ENCODE results near the gene LONP1. TPM values are rescaled to one million over a fixed set of nuclear protein-coding genes. Genes with fewer than 3 reads are reported as not detected.

The LONP1 gene
- total RNA-seq, 2 donors from 2014 or later: 52.8 to 82.8 TPM

- peaks cover 81% of the 10 kb centered on the region for H3K36me3 ChIP-seq
- no peak for ATAC-seq (ENCODE audit: insufficient number of reproducible peaks, low FRiP score, low read depth)
- no peaks in the 10 kb centered on the region for H3K9me3 ChIP-seq
- TF ChIP-seq CTCF (IDR thresholded peaks at IDR 0.05): no peak
- H3K27me3 ChIP-seq (replicated peaks; ENCODE audit: insufficient read depth): no peaks in the 10 kb centered on the region
- DNase-seq (ENCODE audit: low spot score): no peak
- no peak overlapping the region for H3K4me3 ChIP-seq
- no peak overlapping the region for H3K27ac ChIP-seq
- no peaks in the 10 kb centered on the region for H3K4me1 ChIP-seq (ENCODE audit: control insufficient read depth in 1 of 2, low read depth in 2 of 2)
Observed at GRCh38 chr19:5661483-5661882, 58.5 kb downstream of the LONP1 start.

- no peak for TF ChIP-seq CTCF (IDR thresholded peaks at IDR 0.05)
- Histone ChIP-seq H3K9me3 (no peaks in the 10 kb centered on the region), H3K36me3 (peaks cover 81% of the 10 kb centered on the region), H3K27me3 (replicated peaks; ENCODE audit: insufficient read depth) (no peaks in the 10 kb centered on the region), H3K4me1 (ENCODE audit: control insufficient read depth in 1 of 2, low read depth in 2 of 2) (no peaks in the 10 kb centered on the region), H3K4me3 (no peak overlapping the region), H3K27ac (no peak overlapping the region)
- DNase-seq (ENCODE audit: low spot score) (no peak), ATAC-seq (ENCODE audit: insufficient number of reproducible peaks, low FRiP score, low read depth) (no peak)
Observed at GRCh38 chr19:5655412-5655811, 64.5 kb downstream of the LONP1 start.

- Histone ChIP-seq H3K36me3 (peaks cover 83% of the 10 kb centered on the region), H3K9me3 (no peaks in the 10 kb centered on the region), H3K4me3 (no peak overlapping the region), H3K27me3 (replicated peaks; ENCODE audit: insufficient read depth) (no peaks in the 10 kb centered on the region), H3K27ac (no peak overlapping the region), H3K4me1 (ENCODE audit: control insufficient read depth in 1 of 2, low read depth in 2 of 2) (no peaks in the 10 kb centered on the region)
- DNase-seq (ENCODE audit: low spot score) (no peak), ATAC-seq (ENCODE audit: insufficient number of reproducible peaks, low FRiP score, low read depth) (no peak)
- TF ChIP-seq CTCF (IDR thresholded peaks at IDR 0.05): no peak
Observed at GRCh38 chr19:5654931-5655330, 65.0 kb downstream of the LONP1 start.

- no peak for ATAC-seq (ENCODE audit: insufficient number of reproducible peaks, low FRiP score, low read depth)
- Histone ChIP-seq H3K27ac (no peak overlapping the region), H3K36me3 (peaks cover 72% of the 10 kb centered on the region), H3K27me3 (replicated peaks; ENCODE audit: insufficient read depth) (no peaks in the 10 kb centered on the region), H3K4me3 (no peak overlapping the region), H3K9me3 (no peaks in the 10 kb centered on the region), H3K4me1 (ENCODE audit: control insufficient read depth in 1 of 2, low read depth in 2 of 2) (no peaks in the 10 kb centered on the region)
- no peak for TF ChIP-seq CTCF (IDR thresholded peaks at IDR 0.05)
- no peak for DNase-seq (ENCODE audit: low spot score)
Observed at GRCh38 chr19:5652261-5652660, 67.7 kb downstream of the LONP1 start.

GRCh38 chr19:5651361-5651760 is 68.6 kb downstream of the LONP1 start:
- no peak for ATAC-seq (ENCODE audit: insufficient number of reproducible peaks, low FRiP score, low read depth)
- no peak for TF ChIP-seq CTCF (IDR thresholded peaks at IDR 0.05)
- Histone ChIP-seq H3K9me3 (no peaks in the 10 kb centered on the region), H3K4me1 (ENCODE audit: control insufficient read depth in 1 of 2, low read depth in 2 of 2) (no peaks in the 10 kb centered on the region), H3K36me3 (peaks cover 70% of the 10 kb centered on the region), H3K4me3 (no peak overlapping the region), H3K27ac (no peak overlapping the region), H3K27me3 (replicated peaks; ENCODE audit: insufficient read depth) (no peaks in the 10 kb centered on the region)
- DNase-seq (ENCODE audit: low spot score): no peak

All from thoracic aorta (tissue), 2 donors.